ENCODE results near the gene CELA2A.

GRCh38 chr1:15509586-15509985 lies 53.1 kb downstream of the CELA2A start:
- TF ChIP-seq POLR2AphosphoS5 (IDR thresholded peaks at IDR 0.05) (no peak), POLR2A (IDR thresholded peaks at IDR 0.05; ENCODE audit: low read depth) (no peak), CTCF (IDR thresholded peaks at IDR 0.05) (no peak), EP300 (IDR thresholded peaks at IDR 0.05) (no peak)
